ENCODE results near the gene OR51A4. TPM values are rescaled to one million over a fixed set of nuclear protein-coding genes. Genes with fewer than 3 reads are reported as not detected.

Gene OR51A4
- total RNA-seq, 1 experiment from 2014 or later, result not detected

DNA sequence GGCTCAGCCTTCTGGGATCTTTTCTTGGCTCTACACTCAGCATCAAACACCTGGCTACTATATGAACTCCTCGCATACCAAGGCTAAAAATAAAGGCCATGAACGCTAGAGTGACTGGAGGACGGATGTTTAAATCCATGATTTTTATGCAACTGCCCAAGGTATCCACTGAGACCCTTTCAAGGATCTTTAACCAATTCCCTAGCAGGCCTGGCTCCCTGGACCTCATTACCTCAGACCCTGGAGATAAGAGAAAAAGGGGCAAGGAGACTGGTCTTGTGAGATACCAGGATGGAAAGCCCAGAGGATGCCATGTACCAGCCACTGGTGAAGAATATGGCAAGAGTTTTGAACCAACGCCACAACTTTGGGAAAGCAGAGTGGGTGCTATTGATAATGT, 28.2 kb downstream of the OR51A4 start, which contains the start of gene OR51G2:
Gene OR51G2, minus strand, starts transcription at position 101 of the 400 bp plus-strand sequence. CDS start 3,687 bp downstream, outside the sequence.
- no TSS peak for BruUV-seq (replicated peaks)
- no peak for ATAC-seq
- Histone ChIP-seq H3K79me2 (ENCODE audit: insufficient read depth, low read length) (no peaks in the 10 kb centered on the region), H3K27me3 (ENCODE audit: insufficient read depth, low read length) (peaks cover 25% of the 10 kb centered on the region), H2AFZ (ENCODE audit: low read depth, low read length, poor library complexity, severe bottlenecking) (no peak within 1 kb of the TSS), H4K20me1 (ENCODE audit: insufficient read depth) (no peaks in the 10 kb centered on the region), H3K9me2 (ENCODE audit: insufficient read depth) (no peaks in the 10 kb centered on the region; the same call in 1 of the 2 replicates), H3K4me1 (ENCODE audit: control insufficient read depth in 1 of 2, insufficient read depth in 2 of 2, low read length in 2 of 2) (no peaks in the 10 kb centered on the region), H3K9me3 (ENCODE audit: control insufficient read depth in 1 of 2, insufficient read depth in 1 of 2, low read depth in 1 of 2, low read length in 2 of 2) (no peaks in the 10 kb centered on the region), H3K27ac (ENCODE audit: low read depth, low read length) (no peak within 1 kb of the TSS), H3K4me2 (ENCODE audit: low read length) (no peak within 1 kb of the TSS), H3K4me3 (replicated peaks in 1 of 2; ENCODE audit: low read depth in 1 of 2, low read length in 2 of 2) (no peak within 1 kb of the TSS), H3K9ac (ENCODE audit: low read length) (no peak within 1 kb of the TSS), H3K36me3 (ENCODE audit: control insufficient read depth in 1 of 2, insufficient read depth in 2 of 2, low read length in 2 of 2) (no peaks in the 10 kb centered on the region)
- DNase-seq (ENCODE audit: low read depth, low spot score), result no peak
- ChIA-PET CTCF (no interaction called here), RAD21 (ENCODE audit: low non-redundant PET in 1 of 2, low total read pairs in 2 of 2, uncharacterized antibody in 2 of 2, unreplicated experiment in 2 of 2) (no interaction called here), POLR2A (no interaction called here)
- intact Hi-C loops (cut with micrococcal nuclease), result no loop called here
- TF ChIP-seq YY1 (IDR thresholded peaks at IDR 0.05; ENCODE audit: extremely low read depth, insufficient replicate concordance, low read depth, low read length) (no peak), SIN3A (IDR thresholded peaks at IDR 0.05; ENCODE audit: low read depth) (no peak), FOSL1 (IDR thresholded peaks at IDR 0.05; ENCODE audit: low read depth) (no peak), RAD21 (IDR thresholded peaks at IDR 0.05; ENCODE audit: low read depth) (no peak), ELF1 (IDR thresholded peaks at IDR 0.05; ENCODE audit: borderline replicate concordance, low read depth) (no peak), EZH2 (IDR thresholded peaks at IDR 0.05) (no peak), CBX3 (IDR thresholded peaks at IDR 0.05; ENCODE audit: low read depth) (no peak), POLR2AphosphoS5 (IDR thresholded peaks at IDR 0.05; ENCODE audit: low read depth, low read length) (no peak), CEBPB (IDR thresholded peaks at IDR 0.05; ENCODE audit: low read depth) (no peak), ZFX (IDR thresholded peaks at IDR 0.05) (no peak), TCF7L2 (IDR thresholded peaks at IDR 0.05; ENCODE audit: borderline replicate concordance, extremely low read depth, insufficient read depth, insufficient read length) (no peak), JUND (IDR thresholded peaks at IDR 0.05) (no peak), EGR1 (IDR thresholded peaks at IDR 0.05; ENCODE audit: low read depth) (no peak), POLR2A (IDR thresholded peaks at IDR 0.05; ENCODE audit: borderline replicate concordance, extremely low read depth, insufficient read depth, insufficient read length) (no peak), SP1 (IDR thresholded peaks at IDR 0.05; ENCODE audit: low read depth) (no peak), EZH2phosphoT487 (IDR thresholded peaks at IDR 0.05; ENCODE audit: borderline replicate concordance) (no peak), SRF (IDR thresholded peaks at IDR 0.05; ENCODE audit: low read depth) (no peak)
- TF ChIP-seq, protein P1, sequence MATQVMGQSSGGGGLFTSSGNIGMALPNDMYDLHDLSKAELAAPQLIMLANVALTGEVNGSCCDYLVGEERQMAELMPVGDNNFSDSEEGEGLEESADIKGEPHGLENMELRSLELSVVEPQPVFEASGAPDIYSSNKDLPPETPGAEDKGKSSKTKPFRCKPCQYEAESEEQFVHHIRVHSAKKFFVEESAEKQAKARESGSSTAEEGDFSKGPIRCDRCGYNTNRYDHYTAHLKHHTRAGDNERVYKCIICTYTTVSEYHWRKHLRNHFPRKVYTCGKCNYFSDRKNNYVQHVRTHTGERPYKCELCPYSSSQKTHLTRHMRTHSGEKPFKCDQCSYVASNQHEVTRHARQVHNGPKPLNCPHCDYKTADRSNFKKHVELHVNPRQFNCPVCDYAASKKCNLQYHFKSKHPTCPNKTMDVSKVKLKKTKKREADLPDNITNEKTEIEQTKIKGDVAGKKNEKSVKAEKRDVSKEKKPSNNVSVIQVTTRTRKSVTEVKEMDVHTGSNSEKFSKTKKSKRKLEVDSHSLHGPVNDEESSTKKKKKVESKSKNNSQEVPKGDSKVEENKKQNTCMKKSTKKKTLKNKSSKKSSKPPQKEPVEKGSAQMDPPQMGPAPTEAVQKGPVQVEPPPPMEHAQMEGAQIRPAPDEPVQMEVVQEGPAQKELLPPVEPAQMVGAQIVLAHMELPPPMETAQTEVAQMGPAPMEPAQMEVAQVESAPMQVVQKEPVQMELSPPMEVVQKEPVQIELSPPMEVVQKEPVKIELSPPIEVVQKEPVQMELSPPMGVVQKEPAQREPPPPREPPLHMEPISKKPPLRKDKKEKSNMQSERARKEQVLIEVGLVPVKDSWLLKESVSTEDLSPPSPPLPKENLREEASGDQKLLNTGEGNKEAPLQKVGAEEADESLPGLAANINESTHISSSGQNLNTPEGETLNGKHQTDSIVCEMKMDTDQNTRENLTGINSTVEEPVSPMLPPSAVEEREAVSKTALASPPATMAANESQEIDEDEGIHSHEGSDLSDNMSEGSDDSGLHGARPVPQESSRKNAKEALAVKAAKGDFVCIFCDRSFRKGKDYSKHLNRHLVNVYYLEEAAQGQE (IDR thresholded peaks at IDR 0.05; ENCODE audit: low read depth), result no peak
- TF ChIP-seq, protein P2, sequence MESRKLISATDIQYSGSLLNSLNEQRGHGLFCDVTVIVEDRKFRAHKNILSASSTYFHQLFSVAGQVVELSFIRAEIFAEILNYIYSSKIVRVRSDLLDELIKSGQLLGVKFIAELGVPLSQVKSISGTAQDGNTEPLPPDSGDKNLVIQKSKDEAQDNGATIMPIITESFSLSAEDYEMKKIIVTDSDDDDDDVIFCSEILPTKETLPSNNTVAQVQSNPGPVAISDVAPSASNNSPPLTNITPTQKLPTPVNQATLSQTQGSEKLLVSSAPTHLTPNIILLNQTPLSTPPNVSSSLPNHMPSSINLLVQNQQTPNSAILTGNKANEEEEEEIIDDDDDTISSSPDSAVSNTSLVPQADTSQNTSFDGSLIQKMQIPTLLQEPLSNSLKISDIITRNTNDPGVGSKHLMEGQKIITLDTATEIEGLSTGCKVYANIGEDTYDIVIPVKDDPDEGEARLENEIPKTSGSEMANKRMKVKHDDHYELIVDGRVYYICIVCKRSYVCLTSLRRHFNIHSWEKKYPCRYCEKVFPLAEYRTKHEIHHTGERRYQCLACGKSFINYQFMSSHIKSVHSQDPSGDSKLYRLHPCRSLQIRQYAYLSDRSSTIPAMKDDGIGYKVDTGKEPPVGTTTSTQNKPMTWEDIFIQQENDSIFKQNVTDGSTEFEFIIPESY (IDR thresholded peaks at IDR 0.05; ENCODE audit: extremely low read depth, insufficient replicate concordance, low read length), result no peak
- TF ChIP-seq, protein P3, sequence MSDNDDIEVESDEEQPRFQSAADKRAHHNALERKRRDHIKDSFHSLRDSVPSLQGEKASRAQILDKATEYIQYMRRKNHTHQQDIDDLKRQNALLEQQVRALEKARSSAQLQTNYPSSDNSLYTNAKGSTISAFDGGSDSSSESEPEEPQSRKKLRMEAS (IDR thresholded peaks at IDR 0.05), result no peak
